A673 (cell line): ENCODE results near the gene ZNF566.

Experiments used
- CTCF ChIP-seq: fragments of 300-800, 200-600 bp; sonication (generic); conservative IDR thresholded peaks from 2 replicates; pipeline ENCODE4 v1.5.1; 2017; ENCODE audit warnings: low read depth, mild to moderate bottlenecking, antibody characterized with exemption, low read length, moderate library complexity, mixed read lengths
- EZH2 ChIP-seq: fragments of 200-600 bp; sonication (generic); IDR thresholded peaks from 2 replicates; pipeline ENCODE4 v1.6.1; 2017; ENCODE audit warnings: borderline replicate concordance, low read depth, mild to moderate bottlenecking, mixed read lengths, antibody characterized with exemption, low read length; ENCODE audit not compliant: poor library complexity, severe bottlenecking

DNA sequence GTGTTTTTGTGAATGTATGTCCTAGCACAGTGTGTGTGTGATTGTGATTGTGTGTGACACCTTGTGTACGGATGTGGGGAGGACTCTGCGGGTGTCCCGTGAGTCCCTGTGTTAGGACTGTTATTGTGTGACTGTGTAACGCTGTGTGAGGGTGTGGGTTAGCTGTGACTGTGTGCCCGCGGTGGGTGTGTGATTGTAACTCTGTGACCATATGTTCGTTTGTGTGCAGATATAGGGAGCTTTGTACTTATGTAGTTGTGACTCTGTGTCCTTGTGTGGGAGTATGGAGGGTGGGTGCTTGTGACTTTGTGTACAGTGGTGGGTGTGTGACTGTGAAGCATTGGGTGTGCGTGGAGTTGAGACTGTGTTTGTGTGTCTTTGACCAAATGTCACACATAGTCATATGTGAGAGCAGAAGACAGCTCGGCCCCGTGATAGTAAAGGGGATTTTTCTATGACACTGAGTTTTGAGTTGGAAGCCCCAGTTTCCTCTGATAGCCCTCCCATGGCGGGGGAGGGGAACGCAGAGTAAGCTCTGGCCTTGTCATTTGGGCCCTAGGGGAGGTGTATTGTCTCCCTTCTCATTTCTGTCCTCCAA is 39.7 kb upstream of the ZNF566 start:
- no peak for TF ChIP-seq CTCF
- no peak for TF ChIP-seq EZH2
